ENCODE results near the gene APLP1. TPM values are rescaled to one million over a fixed set of nuclear protein-coding genes. Genes with fewer than 3 reads are reported as not detected.

The APLP1 gene
- polyA plus RNA-seq, 2 of the 4 experiments (the other 2 are of a cell fraction) = 54.7 to 60.4 TPM

DNA sequence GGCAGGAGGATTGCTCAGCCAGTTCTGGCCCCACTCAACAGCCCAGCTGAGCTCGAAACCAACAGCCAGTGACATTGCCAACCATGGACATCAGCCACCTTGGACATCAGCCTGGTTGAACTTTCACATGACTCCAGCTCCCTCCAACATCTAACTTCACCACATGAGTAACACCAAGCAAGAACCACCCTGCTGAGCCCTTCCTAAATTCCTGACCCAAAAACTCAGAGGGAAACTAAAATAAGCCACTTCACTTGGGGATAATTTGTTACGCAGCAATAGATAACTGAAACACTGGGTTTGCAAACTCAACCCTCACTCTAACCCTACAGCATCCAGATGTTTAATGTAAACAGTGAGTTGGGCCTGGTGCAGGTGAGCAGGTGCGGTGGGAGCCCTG, 57.1 kb downstream of the APLP1 start:
- CTCF ChIA-PET = interaction anchor here (0.5 to 15.4 kb wide), 8 partner anchors 11 to 231 kb away, joined by 3 to 402 read pairs (median 4); partner anchors contain the start of genes TYROBP and U2AF1L4
- Histone ChIP-seq H3K4me3 (no peak overlapping the region), H3K9me3 (peaks cover 13% of the 10 kb centered on the region), H3K4me1 (no peaks in the 10 kb centered on the region), H3K27ac (no peak overlapping the region), H3K4me2 (no peak overlapping the region)
- ATAC-seq (no peak), DNase-seq (ENCODE audit: low read depth in 1 of 2, low spot score in 1 of 2) (no peak), FAIRE-seq (no peak)
- TF ChIP-seq HOXA7 (CRISPR knock-in tag; IDR thresholded peaks at IDR 0.05) (no peak), HOXB5 (CRISPR knock-in tag; IDR thresholded peaks at IDR 0.05) (no peak), CHD2 (IDR thresholded peaks at IDR 0.05; ENCODE audit: low read length, partially characterized antibody) (no peak), RAD21 (conservative IDR thresholded peaks at IDR 0.05 in 1 of 2, IDR thresholded peaks at IDR 0.05 in 1 of 2) (no peak), NPAS2 (CRISPR knock-in tag; IDR thresholded peaks at IDR 0.05; ENCODE audit: borderline replicate concordance) (no peak), FOSL2 (IDR thresholded peaks at IDR 0.05) (no peak), FOSL2 (CRISPR knock-in tag; IDR thresholded peaks at IDR 0.05) (no peak), EHF (CRISPR knock-in tag; IDR thresholded peaks at IDR 0.05) (no peak), ZFP36 (IDR thresholded peaks at IDR 0.05; ENCODE audit: borderline replicate concordance, partially characterized antibody) (no peak)
- TF ChIP-seq, protein P1, sequence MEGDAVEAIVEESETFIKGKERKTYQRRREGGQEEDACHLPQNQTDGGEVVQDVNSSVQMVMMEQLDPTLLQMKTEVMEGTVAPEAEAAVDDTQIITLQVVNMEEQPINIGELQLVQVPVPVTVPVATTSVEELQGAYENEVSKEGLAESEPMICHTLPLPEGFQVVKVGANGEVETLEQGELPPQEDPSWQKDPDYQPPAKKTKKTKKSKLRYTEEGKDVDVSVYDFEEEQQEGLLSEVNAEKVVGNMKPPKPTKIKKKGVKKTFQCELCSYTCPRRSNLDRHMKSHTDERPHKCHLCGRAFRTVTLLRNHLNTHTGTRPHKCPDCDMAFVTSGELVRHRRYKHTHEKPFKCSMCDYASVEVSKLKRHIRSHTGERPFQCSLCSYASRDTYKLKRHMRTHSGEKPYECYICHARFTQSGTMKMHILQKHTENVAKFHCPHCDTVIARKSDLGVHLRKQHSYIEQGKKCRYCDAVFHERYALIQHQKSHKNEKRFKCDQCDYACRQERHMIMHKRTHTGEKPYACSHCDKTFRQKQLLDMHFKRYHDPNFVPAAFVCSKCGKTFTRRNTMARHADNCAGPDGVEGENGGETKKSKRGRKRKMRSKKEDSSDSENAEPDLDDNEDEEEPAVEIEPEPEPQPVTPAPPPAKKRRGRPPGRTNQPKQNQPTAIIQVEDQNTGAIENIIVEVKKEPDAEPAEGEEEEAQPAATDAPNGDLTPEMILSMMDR (IDR thresholded peaks at IDR 0.05) = no peak
- TF ChIP-seq, protein P2, sequence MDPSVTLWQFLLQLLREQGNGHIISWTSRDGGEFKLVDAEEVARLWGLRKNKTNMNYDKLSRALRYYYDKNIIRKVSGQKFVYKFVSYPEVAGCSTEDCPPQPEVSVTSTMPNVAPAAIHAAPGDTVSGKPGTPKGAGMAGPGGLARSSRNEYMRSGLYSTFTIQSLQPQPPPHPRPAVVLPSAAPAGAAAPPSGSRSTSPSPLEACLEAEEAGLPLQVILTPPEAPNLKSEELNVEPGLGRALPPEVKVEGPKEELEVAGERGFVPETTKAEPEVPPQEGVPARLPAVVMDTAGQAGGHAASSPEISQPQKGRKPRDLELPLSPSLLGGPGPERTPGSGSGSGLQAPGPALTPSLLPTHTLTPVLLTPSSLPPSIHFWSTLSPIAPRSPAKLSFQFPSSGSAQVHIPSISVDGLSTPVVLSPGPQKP (IDR thresholded peaks at IDR 0.05; ENCODE audit: low read depth, low read length) = no peak
- POLR2A ChIA-PET = interaction anchor here (0.7 to 1.2 kb wide), 2 partner anchors 15 to 185 kb away, joined by 3 read pairs; no protein-coding TSS in a partner anchor
- 41% methylated on average over 3 of the region's 3 CpGs for whole genome bisulfite sequencing (ENCODE audit: missing lambda C conversion rate)

DNA sequence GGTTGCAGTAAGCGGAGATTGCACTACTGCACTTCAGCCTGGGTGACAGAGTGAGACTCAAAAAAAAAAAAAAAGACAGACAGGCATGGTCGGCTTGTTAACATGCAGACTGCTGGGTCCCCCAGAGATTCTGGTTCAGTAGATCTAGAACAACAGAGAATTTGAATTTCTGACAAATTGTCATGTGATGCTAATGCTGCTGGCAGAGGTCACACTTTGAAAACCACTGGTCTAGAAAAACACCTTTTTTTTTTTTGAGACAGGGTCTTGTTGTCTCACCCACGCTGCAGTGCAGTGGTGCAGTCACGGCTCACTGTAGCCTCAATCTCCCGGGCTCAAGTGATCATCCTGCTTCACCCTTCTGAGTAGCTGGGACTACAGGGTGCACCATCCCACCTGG, 60.1 kb downstream of the APLP1 start:
- Histone ChIP-seq H3K9me3 (peaks cover 13% of the 10 kb centered on the region), H3K4me2 (no peak overlapping the region), H3K4me3 (no peak overlapping the region), H3K27ac (no peak overlapping the region), H3K4me1 (peaks cover 9% of the 10 kb centered on the region)
- POLR2A ChIA-PET = no interaction called here
- FAIRE-seq (no peak), ATAC-seq (no peak), DNase-seq (ENCODE audit: low read depth in 1 of 2, low spot score in 1 of 2) (no peak)
- no peak for TF ChIP-seq ESRRA (IDR thresholded peaks at IDR 0.05; ENCODE audit: borderline replicate concordance, low read length)
- TF ChIP-seq, protein P1 (IDR thresholded peaks at IDR 0.05) = no peak
- 38% methylated on average over 5 of the region's 5 CpGs for WGBS (ENCODE audit: missing lambda C conversion rate)
- CTCF ChIA-PET = interaction anchor here (4.8 to 15.4 kb wide), 2 partner anchors 24 to 42 kb away, joined by 20 to 402 read pairs; no protein-coding TSS in a partner anchor

Small RNA genes within 50 kb of the gene (small RNA-seq; reads per million reads assigned to genes)
- 0 reads per million in 6 experiments for gene RN7SL402P

Other genes starting within 250 kb of the APLP1 start
- gene RBM42, start 239.5 kb upstream of the APLP1 start, polyA plus RNA-seq (2011; rRNA removed) = 62.1 and 80.4 TPM in 2 replicates
- gene RBM42, start 239.5 kb upstream of the APLP1 start, polyA plus RNA-seq (2017; fragmentation: RNase III; extraction: RNeasy Plus Mini Kit Qiagen cat#74134 plus additional on column Dnase treatment) = 124 to 131 TPM (median 128 TPM) in 3 replicates
- 0.15 and 0.36 TPM in 2 replicates for gene ETV2, start 226.8 kb upstream of the APLP1 start, polyA plus RNA-seq (2011; rRNA removed)
- gene ETV2, start 226.8 kb upstream of the APLP1 start, polyA plus RNA-seq (2017; fragmentation: RNase III; extraction: RNeasy Plus Mini Kit Qiagen cat#74134 plus additional on column Dnase treatment) = 1.1 to 1.3 TPM (median 1.1 TPM) in 3 replicates
- gene COX6B1, start 220.3 kb upstream of the APLP1 start, polyA plus RNA-seq (2011; rRNA removed) = 749 and 1,115 TPM in 2 replicates
- 1,179 to 1,276 TPM (median 1,260 TPM) in 3 replicates for gene COX6B1, start 220.3 kb upstream of the APLP1 start, polyA plus RNA-seq (2017; fragmentation: RNase III; extraction: RNeasy Plus Mini Kit Qiagen cat#74134 plus additional on column Dnase treatment)
- 0.78 and 1.4 TPM in 2 replicates for gene UPK1A, start 202.1 kb upstream of the APLP1 start, polyA plus RNA-seq (2011; rRNA removed)
- gene UPK1A, start 202.1 kb upstream of the APLP1 start, polyA plus RNA-seq (2017; fragmentation: RNase III; extraction: RNeasy Plus Mini Kit Qiagen cat#74134 plus additional on column Dnase treatment) = 0.37 to 0.44 TPM (median 0.39 TPM) in 3 replicates
- not detected in 2 replicates for gene ZBTB32, start 164.0 kb upstream of the APLP1 start, polyA plus RNA-seq (2011; rRNA removed)
- not detected in 3 replicates for gene ZBTB32, start 164.0 kb upstream of the APLP1 start, polyA plus RNA-seq (2017; fragmentation: RNase III; extraction: RNeasy Plus Mini Kit Qiagen cat#74134 plus additional on column Dnase treatment)
- gene KMT2B, start 150.6 kb upstream of the APLP1 start, polyA plus RNA-seq (2011; rRNA removed) = 17.8 and 25.1 TPM in 2 replicates
- gene KMT2B, start 150.6 kb upstream of the APLP1 start, polyA plus RNA-seq (2017; fragmentation: RNase III; extraction: RNeasy Plus Mini Kit Qiagen cat#74134 plus additional on column Dnase treatment) = 39.4 to 40.8 TPM (median 39.9 TPM) in 3 replicates
- 5.7 and 6.4 TPM in 2 replicates for gene IGFLR1, start 126.1 kb upstream of the APLP1 start, polyA plus RNA-seq (2011; rRNA removed)
- gene IGFLR1, start 126.1 kb upstream of the APLP1 start, polyA plus RNA-seq (2017; fragmentation: RNase III; extraction: RNeasy Plus Mini Kit Qiagen cat#74134 plus additional on column Dnase treatment) = 13.4 to 15.9 TPM (median 14.4 TPM) in 3 replicates
- gene U2AF1L4, start 123.2 kb upstream of the APLP1 start, polyA plus RNA-seq (2011; rRNA removed) = 29.6 and 41.1 TPM in 2 replicates
- 39.0 to 45.6 TPM (median 42.8 TPM) in 3 replicates for gene U2AF1L4, start 123.2 kb upstream of the APLP1 start, polyA plus RNA-seq (2017; fragmentation: RNase III; extraction: RNeasy Plus Mini Kit Qiagen cat#74134 plus additional on column Dnase treatment)
- gene PSENEN, start 122.9 kb upstream of the APLP1 start, polyA plus RNA-seq (2011; rRNA removed) = 111 and 133 TPM in 2 replicates
- gene PSENEN, start 122.9 kb upstream of the APLP1 start, polyA plus RNA-seq (2017; fragmentation: RNase III; extraction: RNeasy Plus Mini Kit Qiagen cat#74134 plus additional on column Dnase treatment) = 191 to 203 TPM (median 197 TPM) in 3 replicates
- gene LIN37, start 120.0 kb upstream of the APLP1 start, polyA plus RNA-seq (2011; rRNA removed) = 8.1 and 11.5 TPM in 2 replicates
- 20.4 to 23.1 TPM (median 22.0 TPM) in 3 replicates for gene LIN37, start 120.0 kb upstream of the APLP1 start, polyA plus RNA-seq (2017; fragmentation: RNase III; extraction: RNeasy Plus Mini Kit Qiagen cat#74134 plus additional on column Dnase treatment)
- gene HSPB6, start 111.5 kb upstream of the APLP1 start, polyA plus RNA-seq (2011; rRNA removed) = 0.12 and 0.16 TPM in 2 replicates
- gene HSPB6, start 111.5 kb upstream of the APLP1 start, polyA plus RNA-seq (2017; fragmentation: RNase III; extraction: RNeasy Plus Mini Kit Qiagen cat#74134 plus additional on column Dnase treatment) = 0.11 to 0.28 TPM (median 0.26 TPM) in 3 replicates
- 19.5 and 30.8 TPM in 2 replicates for gene PROSER3, start 110.4 kb upstream of the APLP1 start, polyA plus RNA-seq (2011; rRNA removed)
- 24.4 to 27.6 TPM (median 25.3 TPM) in 3 replicates for gene PROSER3, start 110.4 kb upstream of the APLP1 start, polyA plus RNA-seq (2017; fragmentation: RNase III; extraction: RNeasy Plus Mini Kit Qiagen cat#74134 plus additional on column Dnase treatment)
- 0.84 and 2.1 TPM in 2 replicates for gene ARHGAP33, start 93.0 kb upstream of the APLP1 start, polyA plus RNA-seq (2011; rRNA removed)
- gene ARHGAP33, start 93.0 kb upstream of the APLP1 start, polyA plus RNA-seq (2017; fragmentation: RNase III; extraction: RNeasy Plus Mini Kit Qiagen cat#74134 plus additional on column Dnase treatment) = 4.6 to 7.7 TPM (median 6.1 TPM) in 3 replicates
- 0.86 and 0.92 TPM in 2 replicates for gene PRODH2, start 55.7 kb upstream of the APLP1 start, polyA plus RNA-seq (2011; rRNA removed)
- 0.55 to 1.0 TPM (median 0.73 TPM) in 3 replicates for gene PRODH2, start 55.7 kb upstream of the APLP1 start, polyA plus RNA-seq (2017; fragmentation: RNase III; extraction: RNeasy Plus Mini Kit Qiagen cat#74134 plus additional on column Dnase treatment)
- 0.27 and 0.30 TPM in 2 replicates for gene NPHS1, start 16.1 kb upstream of the APLP1 start, polyA plus RNA-seq (2011; rRNA removed)
- 0.16 to 0.27 TPM (median 0.21 TPM) in 3 replicates for gene NPHS1, start 16.1 kb upstream of the APLP1 start, polyA plus RNA-seq (2017; fragmentation: RNase III; extraction: RNeasy Plus Mini Kit Qiagen cat#74134 plus additional on column Dnase treatment)
- 0.26 and 0.34 TPM in 2 replicates for gene KIRREL2, start 11.7 kb upstream of the APLP1 start, polyA plus RNA-seq (2011; rRNA removed)
- gene KIRREL2, start 11.7 kb upstream of the APLP1 start, polyA plus RNA-seq (2017; fragmentation: RNase III; extraction: RNeasy Plus Mini Kit Qiagen cat#74134 plus additional on column Dnase treatment) = 0.21 to 0.75 TPM (median 0.54 TPM) in 3 replicates
- gene NFKBID, start 32.0 kb downstream of the APLP1 start, polyA plus RNA-seq (2011; rRNA removed) = 4.0 and 4.1 TPM in 2 replicates
- 8.5 to 14.8 TPM (median 9.6 TPM) in 3 replicates for gene NFKBID, start 32.0 kb downstream of the APLP1 start, polyA plus RNA-seq (2017; fragmentation: RNase III; extraction: RNeasy Plus Mini Kit Qiagen cat#74134 plus additional on column Dnase treatment)
- gene HCST, start 34.0 kb downstream of the APLP1 start, polyA plus RNA-seq (2011; rRNA removed) = 0.19 TPM in 1 of 2 replicates, not detected in the other
- gene HCST, start 34.0 kb downstream of the APLP1 start, polyA plus RNA-seq (2017; fragmentation: RNase III; extraction: RNeasy Plus Mini Kit Qiagen cat#74134 plus additional on column Dnase treatment) = 0.49 to 0.69 TPM in 2 of 3 replicates, not detected in the other
- not detected in 2 replicates for gene TYROBP, start 39.7 kb downstream of the APLP1 start, polyA plus RNA-seq (2011; rRNA removed)
- gene TYROBP, start 39.7 kb downstream of the APLP1 start, polyA plus RNA-seq (2017; fragmentation: RNase III; extraction: RNeasy Plus Mini Kit Qiagen cat#74134 plus additional on column Dnase treatment) = 0.21 TPM in 1 of 3 replicates, not detected in the others
- gene LRFN3, start 67.8 kb downstream of the APLP1 start, polyA plus RNA-seq (2011; rRNA removed) = 2.4 and 3.1 TPM in 2 replicates
- 12.8 to 17.1 TPM (median 16.6 TPM) in 3 replicates for gene LRFN3, start 67.8 kb downstream of the APLP1 start, polyA plus RNA-seq (2017; fragmentation: RNase III; extraction: RNeasy Plus Mini Kit Qiagen cat#74134 plus additional on column Dnase treatment)
- 22.8 and 25.3 TPM in 2 replicates for gene SDHAF1, start 126.6 kb downstream of the APLP1 start, polyA plus RNA-seq (2011; rRNA removed)
- 22.6 to 27.1 TPM (median 23.2 TPM) in 3 replicates for gene SDHAF1, start 126.6 kb downstream of the APLP1 start, polyA plus RNA-seq (2017; fragmentation: RNase III; extraction: RNeasy Plus Mini Kit Qiagen cat#74134 plus additional on column Dnase treatment)
- 0.56 and 0.60 TPM in 2 replicates for gene SYNE4, start 140.2 kb downstream of the APLP1 start, polyA plus RNA-seq (2011; rRNA removed)
- 0.37 to 0.49 TPM (median 0.44 TPM) in 3 replicates for gene SYNE4, start 140.2 kb downstream of the APLP1 start, polyA plus RNA-seq (2017; fragmentation: RNase III; extraction: RNeasy Plus Mini Kit Qiagen cat#74134 plus additional on column Dnase treatment)
- 27.5 and 34.2 TPM in 2 replicates for gene ALKBH6, start 145.6 kb downstream of the APLP1 start, polyA plus RNA-seq (2011; rRNA removed)
- gene ALKBH6, start 145.6 kb downstream of the APLP1 start, polyA plus RNA-seq (2017; fragmentation: RNase III; extraction: RNeasy Plus Mini Kit Qiagen cat#74134 plus additional on column Dnase treatment) = 40.4 to 47.1 TPM (median 46.4 TPM) in 3 replicates
- gene CLIP3, start 164.3 kb downstream of the APLP1 start, polyA plus RNA-seq (2011; rRNA removed) = 1.1 and 1.4 TPM in 2 replicates
- 1.3 to 1.9 TPM (median 1.5 TPM) in 3 replicates for gene CLIP3, start 164.3 kb downstream of the APLP1 start, polyA plus RNA-seq (2017; fragmentation: RNase III; extraction: RNeasy Plus Mini Kit Qiagen cat#74134 plus additional on column Dnase treatment)
- 3.1 and 3.2 TPM in 2 replicates for gene THAP8, start 185.7 kb downstream of the APLP1 start, polyA plus RNA-seq (2011; rRNA removed)
- 7.0 to 7.5 TPM (median 7.5 TPM) in 3 replicates for gene THAP8, start 185.7 kb downstream of the APLP1 start, polyA plus RNA-seq (2017; fragmentation: RNase III; extraction: RNeasy Plus Mini Kit Qiagen cat#74134 plus additional on column Dnase treatment)
- 15.5 and 16.0 TPM in 2 replicates for gene WDR62, start 186.3 kb downstream of the APLP1 start, polyA plus RNA-seq (2011; rRNA removed)
- 30.9 to 34.1 TPM (median 32.9 TPM) in 3 replicates for gene WDR62, start 186.3 kb downstream of the APLP1 start, polyA plus RNA-seq (2017; fragmentation: RNase III; extraction: RNeasy Plus Mini Kit Qiagen cat#74134 plus additional on column Dnase treatment)
- not detected in 2 replicates for gene OVOL3, start 242.6 kb downstream of the APLP1 start, polyA plus RNA-seq (2011; rRNA removed)
- 0.14 to 0.63 TPM (median 0.31 TPM) in 3 replicates for gene OVOL3, start 242.6 kb downstream of the APLP1 start, polyA plus RNA-seq (2017; fragmentation: RNase III; extraction: RNeasy Plus Mini Kit Qiagen cat#74134 plus additional on column Dnase treatment)
- 107 and 123 TPM in 2 replicates for gene POLR2I, start 246.3 kb downstream of the APLP1 start, polyA plus RNA-seq (2011; rRNA removed)
- 264 to 284 TPM (median 277 TPM) in 3 replicates for gene POLR2I, start 246.3 kb downstream of the APLP1 start, polyA plus RNA-seq (2017; fragmentation: RNase III; extraction: RNeasy Plus Mini Kit Qiagen cat#74134 plus additional on column Dnase treatment)
- 384 and 395 TPM in 2 replicates for gene TBCB, start 246.9 kb downstream of the APLP1 start, polyA plus RNA-seq (2011; rRNA removed)
- gene TBCB, start 246.9 kb downstream of the APLP1 start, polyA plus RNA-seq (2017; fragmentation: RNase III; extraction: RNeasy Plus Mini Kit Qiagen cat#74134 plus additional on column Dnase treatment) = 352 to 400 TPM (median 397 TPM) in 3 replicates